Colon (tissue), 2 donors: ENCODE measurements around the gene OAF.
A peak's percentile ranks its signal among the peaks of the same experiment; 100 is the strongest.

Source experiments
- FAIRE-seq: peaks from 2 replicates; lab custom pipeline; 2012; peaks lifted over from hg19 to GRCh38; lab: Jason Lieb, UNC
- donor health status: control.
- donor health status: control.

OAF gene

GRCh38 chr11:120205596-120206161 is 5.2 kb upstream of the OAF start:
- no peak for FAIRE-seq

GRCh38 chr11:120207512-120207911 is 3.3 kb upstream of the OAF start:
- no peak for FAIRE-seq

- FAIRE-seq = no peak
These were observed 2.8 kb upstream of the OAF start for GRCh38 chr11:120208001-120208441.

GRCh38 chr11:120208777-120209176 is 2.1 kb upstream of the OAF start:
- FAIRE-seq = no peak

- FAIRE-seq = no peak
These were observed 846 bp upstream of the OAF start for GRCh38 chr11:120209746-120210625.

- FAIRE-seq = no peak
These were observed 858 bp downstream of the OAF start for GRCh38 chr11:120211522-120212258.

- FAIRE-seq = no peak
These were observed 1.5 kb downstream of the OAF start for GRCh38 chr11:120212259-120212878.

- no peak for FAIRE-seq
These were observed 2.1 kb downstream of the OAF start for GRCh38 chr11:120212926-120213325.

- no peak for FAIRE-seq
These were observed 3.7 kb downstream of the OAF start for GRCh38 chr11:120214581-120214980.

GRCh38 chr11:120215634-120216033 is 4.8 kb downstream of the OAF start:
- no peak for FAIRE-seq

GRCh38 chr11:120216426-120217102 is 5.7 kb downstream of the OAF start:
- no peak for FAIRE-seq

GRCh38 chr11:120217526-120217925 is 6.7 kb downstream of the OAF start:
- no peak for FAIRE-seq

GRCh38 chr11:120217941-120218694 is 7.3 kb downstream of the OAF start:
- FAIRE-seq = no peak

GRCh38 chr11:120218695-120219033 is 7.8 kb downstream of the OAF start:
- FAIRE-seq = no peak

GRCh38 chr11:120219232-120219937 is 8.6 kb downstream of the OAF start:
- no peak for FAIRE-seq

- no peak for FAIRE-seq
These were observed 9.3 kb downstream of the OAF start for GRCh38 chr11:120219938-120220746.

GRCh38 chr11:120220747-120221037 is 9.9 kb downstream of the OAF start:
- no peak for FAIRE-seq

- peak; percentile 38 for FAIRE-seq
These were observed 10.4 kb downstream of the OAF start for GRCh38 chr11:120221115-120221752.

GRCh38 chr11:120222916-120223315 is 12.1 kb downstream of the OAF start:
- no peak for FAIRE-seq

GRCh38 chr11:120223793-120224192 is 13.0 kb downstream of the OAF start:
- FAIRE-seq = no peak
